Neural progenitor cell (in vitro differentiated cells): ENCODE data around the gene CRIP1. TPM values are rescaled to one million over a fixed set of nuclear protein-coding genes. Genes with fewer than 3 reads are reported as not detected.

Experiments used
- DNase-seq: peaks from one replicate; pipeline ENCODE4 v3.0.0-alpha.2; 2016; ENCODE audit warnings: low spot score
- H2AFZ ChIP-seq: fragments of 200-600 bp; sonication (generic); replicated peaks from 2 replicates; pipeline ENCODE4 v1.6.1; 2016; ENCODE audit warnings: antibody characterized with exemption
- H3F3A ChIP-seq: fragments of 200-600 bp; sonication (generic); 2 replicates; pipeline ENCODE4 v1.6.1; 2016; ENCODE audit warnings: antibody characterized with exemption, low read depth
- H3K27ac ChIP-seq: fragments of 200-600 bp; sonication (generic); 2 replicates; pipeline ENCODE4 v1.5.1; 2016; ENCODE audit warnings: mild to moderate bottlenecking
- H3K27me3 ChIP-seq: fragments of 200-600 bp; sonication (generic); 2 replicates; pipeline ENCODE4 v1.6.1; 2016; ENCODE audit warnings: mild to moderate bottlenecking, moderate library complexity
- H3K36me3 ChIP-seq: fragments of 200-600 bp; sonication (generic); 2 replicates; pipeline ENCODE4 v1.5.1; 2016
- H3K4me1 ChIP-seq: fragments of 200-600 bp; sonication (generic); 2 replicates; pipeline ENCODE4 v1.6.1; 2016; ENCODE audit warnings: mixed run types
- H3K4me2 ChIP-seq: fragments of 200-600 bp; sonication (generic); 2 replicates; pipeline ENCODE4 v1.6.1; 2016
- H3K4me3 ChIP-seq: fragments of 200-600 bp; sonication (generic); 2 replicates; pipeline ENCODE4 v1.5.1; 2016
- H3K79me2 ChIP-seq: fragments of 200-600 bp; sonication (generic); 2 replicates; pipeline ENCODE4 v1.6.1; 2016; ENCODE audit warnings: low read depth
- H3K9ac ChIP-seq: fragments of 200-600 bp; sonication (generic); 2 replicates; pipeline ENCODE4 v1.6.1; 2016
- H3K9me3 ChIP-seq: fragments of 200-600 bp; sonication (generic); 2 replicates; pipeline ENCODE4 v1.5.1; 2016; ENCODE audit warnings: low read depth
- H4K20me1 ChIP-seq: fragments of 200-600 bp; sonication (generic); 2 replicates; pipeline ENCODE4 v1.6.1; 2016; ENCODE audit warnings: low read depth
- H3K27ac Mint-ChIP-seq: 3 replicates; pipeline ENCODE4 v1.8.0; 2021; ENCODE audit warnings: mixed read lengths
- H3K27me3 Mint-ChIP-seq: 2 replicates; pipeline ENCODE4 v1.8.0; 2022; ENCODE audit warnings: low read depth, mild to moderate bottlenecking, inconsistent platforms, moderate library complexity, mixed read lengths; ENCODE audit not compliant: insufficient read depth
- H3K36me3 Mint-ChIP-seq: 3 replicates; pipeline ENCODE4 v1.8.0; 2021; ENCODE audit warnings: mixed read lengths
- H3K4me1 Mint-ChIP-seq: 3 replicates; pipeline ENCODE4 v1.8.0; 2021; ENCODE audit warnings: mixed read lengths
- H3K4me3 Mint-ChIP-seq: 3 replicates; pipeline ENCODE4 v1.8.0; 2021; ENCODE audit warnings: mild to moderate bottlenecking, moderate library complexity, mixed read lengths
- H3K9me3 Mint-ChIP-seq: 3 replicates; pipeline ENCODE4 v1.8.0; 2020; ENCODE audit warnings: mixed read lengths
- CTCF ChIP-seq: fragments of 200-600 bp; sonication (generic); IDR thresholded peaks from 2 replicates; pipeline ENCODE4 v1.5.1; 2017; ENCODE audit warnings: antibody characterized with exemption, mild to moderate bottlenecking
- EZH2 ChIP-seq: fragments of 200-600 bp; sonication (generic); IDR thresholded peaks from 2 replicates; pipeline ENCODE4 v1.6.1; 2017; ENCODE audit warnings: antibody characterized with exemption, mild to moderate bottlenecking, moderate library complexity
- EZH2phosphoT487 ChIP-seq: fragments of 200-600 bp; sonication (generic); IDR thresholded peaks from 2 replicates; pipeline ENCODE4 v1.6.1; 2017; ENCODE audit warnings: antibody characterized with exemption
- total RNA-seq: library from RNA; depleted of rRNA; stranded (reverse); fragments of >200 nt; gene quantifications from 2 replicates; pipeline ENCODE4 v1.2.3, GENCODE V29; 2015; ENCODE audit warnings: low replicate concordance

CRIP1 gene
- total RNA-seq, 1 donor from 2014 or later: not detected

GRCh38 chr14:105458571-105458970, 28.1 kb upstream of the CRIP1 start:
- Mint-ChIP-seq H3K27me3 (peaks cover 8% of the 10 kb centered on the region), H3K36me3 (peaks cover 12% of the 10 kb centered on the region), H3K9me3 (no peaks in the 10 kb centered on the region), H3K4me1 (no peaks in the 10 kb centered on the region), H3K4me3 (no peak overlapping the region), H3K27ac (no peak overlapping the region)
- Histone ChIP-seq H3K79me2 (no peaks in the 10 kb centered on the region), H3K4me3 (no peak overlapping the region), H3K36me3 (no peaks in the 10 kb centered on the region), H3K4me2 (no peak overlapping the region), H3F3A (no peaks in the 10 kb centered on the region), H3K4me1 (no peaks in the 10 kb centered on the region), H3K27ac (no peak overlapping the region), H3K9ac (no peak overlapping the region), H3K27me3 (no peaks in the 10 kb centered on the region), H4K20me1 (peaks cover 10% of the 10 kb centered on the region), H2AFZ (no peak overlapping the region), H3K9me3 (no peaks in the 10 kb centered on the region)
- no peak for DNase-seq
- TF ChIP-seq EZH2phosphoT487 (no peak), CTCF (no peak), EZH2 (no peak)

GRCh38 chr14:105460116-105460515, 26.6 kb upstream of the CRIP1 start:
- no peaks in the 10 kb centered on the region for H3K9me3 ChIP-seq
- H3K36me3 Mint-ChIP-seq: peaks cover 12% of the 10 kb centered on the region
- no peak overlapping the region for H3K4me3 ChIP-seq
- DNase-seq: no peak
- no peak overlapping the region for H3K4me2 ChIP-seq
- H3K27me3 ChIP-seq: no peaks in the 10 kb centered on the region
- TF ChIP-seq EZH2: no peak
- no peak for TF ChIP-seq CTCF
- TF ChIP-seq EZH2phosphoT487: no peak
- no peak overlapping the region for H3K4me3 Mint-ChIP-seq
- no peak overlapping the region for H3K27ac Mint-ChIP-seq
- no peak overlapping the region for H3K9ac ChIP-seq
- H3K27me3 Mint-ChIP-seq: peaks cover 8% of the 10 kb centered on the region
- no peaks in the 10 kb centered on the region for H3K9me3 Mint-ChIP-seq
- H3F3A ChIP-seq: no peaks in the 10 kb centered on the region
- H3K4me1 Mint-ChIP-seq: no peaks in the 10 kb centered on the region
- H4K20me1 ChIP-seq: peaks cover 13% of the 10 kb centered on the region
- H3K79me2 ChIP-seq: no peaks in the 10 kb centered on the region
- H3K4me1 ChIP-seq: no peaks in the 10 kb centered on the region
- H3K27ac ChIP-seq: no peak overlapping the region
- no peaks in the 10 kb centered on the region for H3K36me3 ChIP-seq
- H2AFZ ChIP-seq: no peak overlapping the region

GRCh38 chr14:105460616-105461015, 26.1 kb upstream of the CRIP1 start:
- Histone ChIP-seq H3K9ac (no peak overlapping the region), H3K79me2 (no peaks in the 10 kb centered on the region), H2AFZ (no peak overlapping the region), H3K4me2 (no peak overlapping the region), H3K4me1 (no peaks in the 10 kb centered on the region), H3K36me3 (no peaks in the 10 kb centered on the region), H3K9me3 (no peaks in the 10 kb centered on the region), H3K27me3 (no peaks in the 10 kb centered on the region), H3K27ac (no peak overlapping the region), H3F3A (no peaks in the 10 kb centered on the region), H4K20me1 (peaks cover 10% of the 10 kb centered on the region), H3K4me3 (no peak overlapping the region)
- DNase-seq: no peak
- Mint-ChIP-seq H3K27me3 (peaks cover 8% of the 10 kb centered on the region), H3K27ac (no peak overlapping the region), H3K9me3 (no peaks in the 10 kb centered on the region), H3K4me3 (no peak overlapping the region), H3K4me1 (no peaks in the 10 kb centered on the region), H3K36me3 (peaks cover 8% of the 10 kb centered on the region)
- no peak for TF ChIP-seq EZH2phosphoT487
- no peak for TF ChIP-seq CTCF
- no peak for TF ChIP-seq EZH2

- no peaks in the 10 kb centered on the region for H3K4me1 Mint-ChIP-seq
- no peaks in the 10 kb centered on the region for H3K9me3 Mint-ChIP-seq
- H3K4me3 Mint-ChIP-seq: no peak overlapping the region
These were observed 24.8 kb upstream of the CRIP1 start for GRCh38 chr14:105461903-105462302.

More at GRCh38 chr14:105461903-105462302, 24.8 kb upstream of the CRIP1 start:
- TF ChIP-seq CTCF (no peak), EZH2 (no peak), EZH2phosphoT487 (no peak)
- no peaks in the 10 kb centered on the region for H3F3A ChIP-seq
- no peak for DNase-seq
- H2AFZ ChIP-seq: no peak overlapping the region
- H3K36me3 Mint-ChIP-seq: peaks cover 8% of the 10 kb centered on the region
- peaks cover 8% of the 10 kb centered on the region for H4K20me1 ChIP-seq
- H3K27ac Mint-ChIP-seq: no peak overlapping the region
- H3K79me2 ChIP-seq: no peaks in the 10 kb centered on the region
- no peak overlapping the region for H3K4me3 ChIP-seq
- H3K27me3 Mint-ChIP-seq: peaks cover 8% of the 10 kb centered on the region
- no peak overlapping the region for H3K4me2 ChIP-seq
- no peaks in the 10 kb centered on the region for H3K27me3 ChIP-seq
- no peak overlapping the region for H3K9ac ChIP-seq
- H3K4me1 ChIP-seq: no peaks in the 10 kb centered on the region
- H3K9me3 ChIP-seq: no peaks in the 10 kb centered on the region
- H3K27ac ChIP-seq: no peak overlapping the region
- H3K36me3 ChIP-seq: no peaks in the 10 kb centered on the region
